Measurements from ENCODE around the gene PNKD. TPM values are rescaled to one million over a fixed set of nuclear protein-coding genes. Genes with fewer than 3 reads are reported as not detected.

Gene PNKD
- total RNA-seq, 1 donor from 2014 or later = 58.4 TPM

DNA sequence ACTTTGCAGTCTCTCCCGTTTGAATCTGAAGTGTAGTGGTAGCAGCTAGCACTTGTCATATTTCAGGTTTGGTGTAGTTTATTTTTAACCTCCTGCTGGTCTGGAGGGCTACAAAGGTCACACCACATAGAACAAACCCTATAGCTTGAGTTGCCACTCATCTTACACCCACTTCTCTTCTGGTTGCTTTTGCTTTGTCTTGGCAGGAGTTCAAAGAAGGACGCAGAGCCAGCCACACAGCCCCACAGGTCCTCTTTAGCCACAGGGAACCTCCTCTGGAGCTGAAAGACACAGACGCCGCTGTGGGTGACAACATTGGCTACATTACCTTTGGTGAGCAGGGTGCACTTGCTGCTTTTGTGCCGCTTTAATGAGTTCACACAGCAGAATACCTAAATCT lies 25.1 kb upstream of the PNKD start:
- Mint-ChIP-seq H3K4me3 (peak overlapping the region; percentile 65), H3K27ac (peak overlapping the region; percentile 86), H3K4me1 (ENCODE audit: unreplicated experiment) (peaks cover 8% of the 10 kb centered on the region), H3K9me3 (no peaks in the 10 kb centered on the region), H3K36me3 (peaks cover 24% of the 10 kb centered on the region), H3K27me3 (no peaks in the 10 kb centered on the region)
- no peak for DNase-seq (ENCODE audit: extremely low spot score, unreplicated experiment)
- TF ChIP-seq, protein P1, sequence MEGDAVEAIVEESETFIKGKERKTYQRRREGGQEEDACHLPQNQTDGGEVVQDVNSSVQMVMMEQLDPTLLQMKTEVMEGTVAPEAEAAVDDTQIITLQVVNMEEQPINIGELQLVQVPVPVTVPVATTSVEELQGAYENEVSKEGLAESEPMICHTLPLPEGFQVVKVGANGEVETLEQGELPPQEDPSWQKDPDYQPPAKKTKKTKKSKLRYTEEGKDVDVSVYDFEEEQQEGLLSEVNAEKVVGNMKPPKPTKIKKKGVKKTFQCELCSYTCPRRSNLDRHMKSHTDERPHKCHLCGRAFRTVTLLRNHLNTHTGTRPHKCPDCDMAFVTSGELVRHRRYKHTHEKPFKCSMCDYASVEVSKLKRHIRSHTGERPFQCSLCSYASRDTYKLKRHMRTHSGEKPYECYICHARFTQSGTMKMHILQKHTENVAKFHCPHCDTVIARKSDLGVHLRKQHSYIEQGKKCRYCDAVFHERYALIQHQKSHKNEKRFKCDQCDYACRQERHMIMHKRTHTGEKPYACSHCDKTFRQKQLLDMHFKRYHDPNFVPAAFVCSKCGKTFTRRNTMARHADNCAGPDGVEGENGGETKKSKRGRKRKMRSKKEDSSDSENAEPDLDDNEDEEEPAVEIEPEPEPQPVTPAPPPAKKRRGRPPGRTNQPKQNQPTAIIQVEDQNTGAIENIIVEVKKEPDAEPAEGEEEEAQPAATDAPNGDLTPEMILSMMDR (conservative IDR thresholded peaks at IDR 0.05) = no peak

GRCh38 chr2:218249691-218250090 lies 20.6 kb upstream of the PNKD start:
- no peak overlapping the region for H3K27ac Mint-ChIP-seq
- peaks cover 23% of the 10 kb centered on the region for H3K36me3 Mint-ChIP-seq
- H3K4me1 Mint-ChIP-seq (ENCODE audit: unreplicated experiment) = peaks cover 4% of the 10 kb centered on the region
- no peaks in the 10 kb centered on the region for H3K9me3 Mint-ChIP-seq
- DNase-seq (ENCODE audit: extremely low spot score, unreplicated experiment) = no peak
- TF ChIP-seq, protein P1 (conservative IDR thresholded peaks at IDR 0.05) = no peak
- H3K4me3 Mint-ChIP-seq = no peak overlapping the region
- H3K27me3 Mint-ChIP-seq = no peaks in the 10 kb centered on the region

DNA sequence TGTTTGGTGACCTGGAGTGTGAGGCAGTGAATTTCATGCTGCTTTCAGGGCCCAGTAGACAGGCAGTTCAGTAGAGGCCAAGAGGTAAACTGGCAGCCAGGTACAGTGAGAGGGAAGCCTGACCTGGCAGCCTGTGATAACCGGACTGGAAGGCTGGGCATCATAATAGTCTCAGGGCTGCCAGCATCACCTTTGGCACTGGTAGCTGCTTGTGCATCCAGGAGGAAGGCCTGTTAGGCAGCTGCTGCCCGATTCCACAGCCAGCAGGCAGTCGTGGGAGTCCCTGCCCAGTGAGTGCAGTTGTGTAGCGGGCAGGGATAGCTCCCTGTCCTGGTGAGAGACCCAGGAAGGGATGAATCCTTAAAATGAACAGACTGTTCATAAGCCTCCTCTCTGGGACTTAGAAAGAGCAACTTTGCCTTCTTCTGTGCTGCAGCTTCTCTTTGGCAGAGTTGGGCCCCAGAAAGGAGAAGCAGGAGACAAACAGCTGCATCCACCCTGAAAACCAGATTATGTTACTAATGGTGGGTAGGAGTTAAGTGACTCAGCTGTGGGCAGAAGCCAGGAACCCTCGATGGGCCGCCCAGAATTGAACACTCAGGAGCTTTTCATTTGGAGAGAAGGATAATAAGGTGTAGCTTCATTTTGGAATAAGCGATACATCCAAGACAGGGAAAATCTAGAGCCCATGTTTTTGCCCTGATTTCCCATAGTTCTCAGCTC lies 17.6 kb upstream of the PNKD start:
- no peak overlapping the region for H3K27ac Mint-ChIP-seq
- TF ChIP-seq, protein P1 (conservative IDR thresholded peaks at IDR 0.05) = no peak
- DNase-seq (ENCODE audit: extremely low spot score, unreplicated experiment) = no peak
- peaks cover 28% of the 10 kb centered on the region for H3K36me3 Mint-ChIP-seq
- no peaks in the 10 kb centered on the region for H3K9me3 Mint-ChIP-seq
- H3K4me1 Mint-ChIP-seq (ENCODE audit: unreplicated experiment) = no peaks in the 10 kb centered on the region
- H3K4me3 Mint-ChIP-seq = no peak overlapping the region
- no peaks in the 10 kb centered on the region for H3K27me3 Mint-ChIP-seq

DNA sequence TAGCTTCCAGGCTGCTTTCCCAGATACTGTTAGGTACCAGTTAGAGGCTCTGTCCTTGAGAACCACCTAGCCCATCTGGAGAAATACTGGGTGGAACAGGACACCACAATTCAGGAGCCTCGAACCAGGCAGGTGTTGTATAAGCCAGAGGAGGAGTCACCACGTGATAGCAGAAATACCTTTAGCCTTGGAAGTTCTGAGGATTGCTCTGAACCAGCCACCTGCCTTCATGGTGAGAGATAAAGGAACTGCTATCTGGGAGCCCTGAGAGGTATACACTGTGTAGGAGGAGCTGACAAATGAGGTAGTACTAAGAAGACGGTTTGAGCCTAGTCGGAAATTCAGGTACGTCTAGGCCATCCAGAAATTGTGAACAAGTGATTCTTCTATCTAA lies 17.1 kb upstream of the PNKD start:
- DNase-seq (ENCODE audit: extremely low spot score, unreplicated experiment) = no peak
- TF ChIP-seq, protein P1 (conservative IDR thresholded peaks at IDR 0.05) = no peak
- H3K4me1 Mint-ChIP-seq (ENCODE audit: unreplicated experiment) = no peaks in the 10 kb centered on the region
- no peaks in the 10 kb centered on the region for H3K9me3 Mint-ChIP-seq
- H3K27me3 Mint-ChIP-seq = no peaks in the 10 kb centered on the region
- H3K36me3 Mint-ChIP-seq = peaks cover 25% of the 10 kb centered on the region
- no peak overlapping the region for H3K27ac Mint-ChIP-seq
- H3K4me3 Mint-ChIP-seq = no peak overlapping the region

GRCh38 chr2:218255446-218255845 lies 14.9 kb upstream of the PNKD start:
- H3K27me3 Mint-ChIP-seq = no peaks in the 10 kb centered on the region
- DNase-seq (ENCODE audit: extremely low spot score, unreplicated experiment) = no peak
- H3K27ac Mint-ChIP-seq = no peak overlapping the region
- no peaks in the 10 kb centered on the region for H3K9me3 Mint-ChIP-seq
- peaks cover 18% of the 10 kb centered on the region for H3K4me1 Mint-ChIP-seq (ENCODE audit: unreplicated experiment)
- H3K4me3 Mint-ChIP-seq = no peak overlapping the region
- H3K36me3 Mint-ChIP-seq = peaks cover 12% of the 10 kb centered on the region
- TF ChIP-seq, protein P1 (conservative IDR thresholded peaks at IDR 0.05) = no peak

All from type B pancreatic cell (in vitro differentiated cells).